ENCODE data around the gene SEPTIN10. TPM values are rescaled to one million over a fixed set of nuclear protein-coding genes. Genes with fewer than 3 reads are reported as not detected.
"Not testable (repeated sequence)": the region's sequence is repeated elsewhere in the genome, so short reads cannot be mapped to it uniquely, and the experiment has no call there.

SEPTIN10 gene
- polyA plus RNA-seq, 12 donors: 72.0 to 112 (median 94.1) TPM; not detected in 1

GRCh38 chr2:109609352-109610024 lies 4.3 kb downstream of the SEPTIN10 start:
- DNase-seq: no peak

- DNase-seq: no peak
Observed at GRCh38 chr2:109607766-109608165, 6.0 kb downstream of the SEPTIN10 start.

- no peak for DNase-seq
Observed at GRCh38 chr2:109604597-109604996, 9.2 kb downstream of the SEPTIN10 start.

- no peak for DNase-seq
Observed at GRCh38 chr2:109602617-109603188, 11.1 kb downstream of the SEPTIN10 start.

GRCh38 chr2:109601783-109602182 lies 12.0 kb downstream of the SEPTIN10 start:
- DNase-seq: no peak

GRCh38 chr2:109597283-109597682 lies 16.5 kb downstream of the SEPTIN10 start:
- DNase-seq: no peak

- no peak for DNase-seq
Observed at GRCh38 chr2:109595644-109596043, 18.1 kb downstream of the SEPTIN10 start.

GRCh38 chr2:109594246-109594885 lies 19.4 kb downstream of the SEPTIN10 start:
- DNase-seq: no peak

- no peak for DNase-seq
Observed at GRCh38 chr2:109592905-109593304, 20.9 kb downstream of the SEPTIN10 start.

- no peak for DNase-seq
Observed at GRCh38 chr2:109591206-109591605, 22.6 kb downstream of the SEPTIN10 start.

- no peak for DNase-seq
Observed at GRCh38 chr2:109586687-109587086, 27.1 kb downstream of the SEPTIN10 start.

GRCh38 chr2:109582928-109583895 lies 30.6 kb downstream of the SEPTIN10 start:
- no peak for DNase-seq

- not testable (repeated sequence) for DNase-seq
Observed at GRCh38 chr2:109577630-109578029, 36.1 kb downstream of the SEPTIN10 start.

GRCh38 chr2:109575373-109575772 lies 38.4 kb downstream of the SEPTIN10 start:
- no peak for DNase-seq

GRCh38 chr2:109563980-109564550 lies 49.7 kb downstream of the SEPTIN10 start:
- DNase-seq: no peak

GRCh38 chr2:109563288-109563687 lies 50.5 kb downstream of the SEPTIN10 start:
- DNase-seq: no peak

- DNase-seq: no peak
Observed at GRCh38 chr2:109562421-109562820, 51.3 kb downstream of the SEPTIN10 start.

- no peak for DNase-seq
Observed at GRCh38 chr2:109560265-109560664, 53.5 kb downstream of the SEPTIN10 start.

GRCh38 chr2:109558076-109558882 lies 55.5 kb downstream of the SEPTIN10 start:
- no peak for DNase-seq

- DNase-seq: no peak
Observed at GRCh38 chr2:109557309-109557708, 56.5 kb downstream of the SEPTIN10 start.
